AG09319 (cell line): ENCODE data around the gene ZDHHC14.

Experiments
- DNase-seq: peaks from one replicate; pipeline ENCODE4 v3.0.0-alpha.2; 2010; ENCODE audit warnings: low read depth; ENCODE audit errors: extremely low read depth
- TF ChIP-seq, protein P1 (sequence below): IDR thresholded peaks from 2 replicates; pipeline ENCODE4 v1.5.1; 2011; ENCODE audit warnings: low read depth, mild to moderate bottlenecking, inconsistent platforms, low read length, moderate library complexity

ZDHHC14 gene

GRCh38 chr6:157428427-157429202 is 47.6 kb downstream of the ZDHHC14 start:
- TF ChIP-seq, protein P1, sequence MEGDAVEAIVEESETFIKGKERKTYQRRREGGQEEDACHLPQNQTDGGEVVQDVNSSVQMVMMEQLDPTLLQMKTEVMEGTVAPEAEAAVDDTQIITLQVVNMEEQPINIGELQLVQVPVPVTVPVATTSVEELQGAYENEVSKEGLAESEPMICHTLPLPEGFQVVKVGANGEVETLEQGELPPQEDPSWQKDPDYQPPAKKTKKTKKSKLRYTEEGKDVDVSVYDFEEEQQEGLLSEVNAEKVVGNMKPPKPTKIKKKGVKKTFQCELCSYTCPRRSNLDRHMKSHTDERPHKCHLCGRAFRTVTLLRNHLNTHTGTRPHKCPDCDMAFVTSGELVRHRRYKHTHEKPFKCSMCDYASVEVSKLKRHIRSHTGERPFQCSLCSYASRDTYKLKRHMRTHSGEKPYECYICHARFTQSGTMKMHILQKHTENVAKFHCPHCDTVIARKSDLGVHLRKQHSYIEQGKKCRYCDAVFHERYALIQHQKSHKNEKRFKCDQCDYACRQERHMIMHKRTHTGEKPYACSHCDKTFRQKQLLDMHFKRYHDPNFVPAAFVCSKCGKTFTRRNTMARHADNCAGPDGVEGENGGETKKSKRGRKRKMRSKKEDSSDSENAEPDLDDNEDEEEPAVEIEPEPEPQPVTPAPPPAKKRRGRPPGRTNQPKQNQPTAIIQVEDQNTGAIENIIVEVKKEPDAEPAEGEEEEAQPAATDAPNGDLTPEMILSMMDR = no peak
- DNase-seq = no peak

GRCh38 chr6:157429248-157429647 is 48.3 kb downstream of the ZDHHC14 start:
- DNase-seq = no peak
- TF ChIP-seq, protein P1 = no peak

DNA sequence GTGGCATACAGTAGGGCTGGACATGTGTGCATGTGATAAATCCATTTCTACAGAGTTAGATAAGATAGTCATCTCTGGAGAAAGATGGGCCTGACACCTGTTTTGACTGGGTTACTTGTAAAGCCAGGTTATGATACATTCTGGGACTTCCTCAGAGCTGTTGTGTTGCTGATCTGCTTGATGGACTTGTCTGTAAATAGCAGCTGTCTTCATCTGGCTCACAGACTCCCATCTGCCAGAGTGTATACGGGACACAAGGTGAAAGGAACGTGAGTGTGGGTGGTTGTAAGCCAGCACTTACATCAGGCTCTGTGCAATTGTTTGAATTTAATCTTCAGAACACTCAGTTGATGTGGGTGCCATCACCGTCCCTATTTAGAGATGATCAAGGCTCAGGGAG is 49.8 kb downstream of the ZDHHC14 start:
- TF ChIP-seq, protein P1 = no peak
- DNase-seq = no peak

DNA sequence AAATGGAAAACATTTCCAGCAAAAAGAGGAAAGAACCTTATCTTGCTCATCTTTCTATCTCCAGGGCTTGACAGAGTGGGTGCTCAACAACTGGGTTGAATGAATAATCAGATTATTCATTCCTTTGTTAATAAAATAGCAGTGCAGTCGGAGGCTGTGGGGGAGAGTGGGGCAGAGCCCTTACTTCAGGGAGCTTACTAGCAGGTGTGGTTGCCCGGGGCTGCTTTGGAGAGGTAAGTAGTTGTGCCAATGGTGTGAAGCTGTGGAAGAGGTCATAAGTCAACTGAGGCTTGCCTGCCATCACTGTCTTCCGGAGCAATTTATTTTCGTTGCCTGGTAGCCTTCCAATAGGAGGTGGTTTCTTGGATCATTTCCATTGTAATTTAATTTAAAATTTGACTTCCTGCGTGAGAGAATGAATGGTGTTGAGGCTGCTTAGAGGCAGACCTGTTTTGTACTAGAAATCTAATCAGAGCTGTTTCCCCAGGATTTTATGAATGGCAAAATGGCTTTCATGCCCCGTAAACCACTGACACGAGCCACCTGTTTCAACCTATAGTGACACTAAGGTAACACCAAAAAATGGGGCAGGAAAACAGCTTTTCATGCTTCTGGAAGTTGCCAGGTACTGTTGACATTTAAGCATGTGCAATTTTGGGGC is 51.4 kb downstream of the ZDHHC14 start:
- no peak for DNase-seq
- TF ChIP-seq, protein P1 = no peak

- DNase-seq = no peak
- TF ChIP-seq, protein P1 = no peak
Measured at GRCh38 chr6:157432892-157433265, 51.9 kb downstream of the ZDHHC14 start.

DNA sequence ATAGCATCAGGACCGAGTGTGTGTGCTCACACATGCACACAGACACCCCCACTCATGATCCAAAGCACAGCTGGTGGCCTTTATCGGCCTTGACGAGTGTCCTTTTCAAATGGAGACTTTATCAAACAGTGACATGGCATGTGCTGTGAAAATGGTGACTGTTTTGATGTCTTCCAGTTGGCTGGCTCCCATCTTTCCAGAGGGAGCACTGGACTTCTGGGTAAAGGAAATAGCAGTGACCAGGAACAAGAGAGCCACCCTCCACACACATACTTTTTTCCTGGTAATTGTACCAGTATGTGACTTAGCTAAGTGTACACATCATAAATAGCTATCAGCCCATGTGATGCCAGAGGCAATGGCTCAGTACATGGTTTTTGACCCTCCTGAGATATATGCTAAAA is 52.7 kb downstream of the ZDHHC14 start:
- TF ChIP-seq, protein P1 = no peak

DNA sequence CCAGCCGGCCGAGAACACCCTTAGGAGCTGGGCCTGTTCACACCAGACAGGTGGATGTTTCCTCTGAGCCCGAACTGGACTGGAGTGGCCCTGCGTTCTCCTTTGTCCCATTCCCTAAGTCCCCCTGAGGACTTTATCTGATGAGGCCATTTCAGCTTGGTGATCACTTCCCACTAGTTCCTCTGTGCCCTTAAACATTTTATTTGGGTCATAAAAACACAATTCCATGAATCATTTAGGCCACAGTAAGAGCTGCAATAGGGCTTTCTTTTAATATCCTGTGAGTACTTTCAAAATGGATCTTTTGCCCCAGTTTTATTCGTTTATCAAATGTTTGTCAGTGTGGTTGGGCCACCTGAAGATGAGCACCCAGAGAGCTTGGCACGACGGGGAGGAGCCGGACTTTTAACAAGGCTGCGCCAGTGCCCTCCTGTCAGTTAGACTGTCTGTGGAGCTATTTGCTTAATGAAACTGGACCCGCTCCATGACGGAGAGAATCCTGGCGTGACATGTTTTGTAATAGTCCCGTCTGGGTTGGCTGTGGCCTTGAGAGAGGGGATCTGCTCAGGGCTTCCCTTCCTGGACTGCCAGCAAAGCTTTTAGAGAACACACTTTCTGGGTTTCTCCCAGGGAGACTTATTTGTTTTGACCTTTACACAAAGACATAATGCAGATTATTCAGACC is 53.5 kb downstream of the ZDHHC14 start:
- peak; percentile 15 for DNase-seq
- TF ChIP-seq, protein P1 = no peak

More for the DNA sequence above, 52.7 kb downstream of the ZDHHC14 start:
- DNase-seq = no peak
